ENCODE data around the gene LILRA5.
"Not testable (repeated sequence)": the region's sequence is repeated elsewhere in the genome, so short reads cannot be mapped to it uniquely, and the experiment has no call there.

Gene LILRA5

GRCh38 chr19:54273821-54274220 lies 39.1 kb downstream of the LILRA5 start:
- DNase-seq (ENCODE audit: low read depth): no peak

GRCh38 chr19:54272181-54272580 lies 40.8 kb downstream of the LILRA5 start:
- not testable (repeated sequence) for DNase-seq (ENCODE audit: low read depth)

- not testable (repeated sequence) for DNase-seq (ENCODE audit: low read depth)
Measured at GRCh38 chr19:54271587-54271986, 41.4 kb downstream of the LILRA5 start.

- no peak for DNase-seq (ENCODE audit: low read depth)
Measured at GRCh38 chr19:54271106-54271505, 41.9 kb downstream of the LILRA5 start.

- DNase-seq (ENCODE audit: low read depth): no peak
Measured at GRCh38 chr19:54268936-54269335, 44.0 kb downstream of the LILRA5 start.

GRCh38 chr19:54266133-54266532 lies 46.8 kb downstream of the LILRA5 start:
- peak; percentile 55 for DNase-seq (ENCODE audit: low read depth)

GRCh38 chr19:54262470-54262869 lies 50.5 kb downstream of the LILRA5 start:
- no peak for DNase-seq (ENCODE audit: low read depth)

- no peak for DNase-seq (ENCODE audit: low read depth)
Measured at GRCh38 chr19:54262066-54262465, 50.9 kb downstream of the LILRA5 start.

GRCh38 chr19:54257116-54257480 lies 55.9 kb downstream of the LILRA5 start, which contains the start of gene LILRB5:
Gene LILRB5 (minus strand): TSS chr19:54257273. CDS start chr19:54257193, 80 bp downstream.
- DNase-seq (ENCODE audit: low read depth): no peak
